Osteoblast (primary cell): Measurements from ENCODE around the gene ROS1. TPM values are rescaled to one million over a fixed set of nuclear protein-coding genes. Genes with fewer than 3 reads are reported as not detected.

ENCODE experiments used
- DNase-seq: peaks from one replicate; pipeline ENCODE4 v3.0.0; 2011; ENCODE audit warnings: low spot score, mixed read lengths; ENCODE audit not compliant: insufficient read length; ENCODE audit errors: missing footprints
- H2AFZ ChIP-seq: 2 replicates; pipeline ENCODE4 v1.6.0; 2011; ENCODE audit warnings: mild to moderate bottlenecking, low read length
- H3K27ac ChIP-seq: 2 replicates; pipeline ENCODE4 v1.5.1; 2011; ENCODE audit warnings: mild to moderate bottlenecking, low read depth, low read length, moderate library complexity
- H3K27me3 ChIP-seq: 2 replicates; pipeline ENCODE4 v1.6.0; 2012; ENCODE audit warnings: mild to moderate bottlenecking, control low read depth, inconsistent platforms, low read length, moderate library complexity; ENCODE audit not compliant: insufficient read depth
- H3K36me3 ChIP-seq: 2 replicates; pipeline ENCODE4 v1.5.1; 2011; ENCODE audit warnings: mild to moderate bottlenecking, low read length, control low read depth, moderate library complexity; ENCODE audit not compliant: insufficient read depth
- H3K4me1 ChIP-seq: 2 replicates; pipeline ENCODE4 v1.5.1; 2011; ENCODE audit warnings: mild to moderate bottlenecking, low read length, control low read depth, moderate library complexity; ENCODE audit not compliant: insufficient read depth
- H3K4me2 ChIP-seq: 2 replicates; pipeline ENCODE4 v1.6.0; 2011; ENCODE audit warnings: mild to moderate bottlenecking, low read length; ENCODE audit not compliant: insufficient read depth
- H3K4me3 ChIP-seq: fragments of 200-600 bp; sonication (generic); 3 replicates; pipeline ENCODE4 v1.5.1; 2012; ENCODE audit warnings: mild to moderate bottlenecking, low read length, inconsistent platforms; ENCODE audit not compliant: insufficient read depth
- H3K79me2 ChIP-seq: 2 replicates; pipeline ENCODE4 v1.6.0; 2012; ENCODE audit warnings: mild to moderate bottlenecking, low read length, control low read depth, inconsistent platforms; ENCODE audit not compliant: insufficient read depth
- H3K9me3 ChIP-seq: 2 replicates; pipeline ENCODE4 v1.5.1; 2011; ENCODE audit warnings: low read depth, low read length, control low read depth
- H4K20me1 ChIP-seq: 2 replicates; pipeline ENCODE4 v1.6.0; 2012; ENCODE audit warnings: mild to moderate bottlenecking, low read length, control low read depth; ENCODE audit not compliant: insufficient read depth
- total RNA-seq: library from RNA; depleted of rRNA; stranded (reverse); fragments of >200 nt; gene quantifications from 2 replicates; pipeline ENCODE4 v1.2.3, GENCODE V29; 2012
- TF ChIP-seq, protein P1 (sequence below): IDR thresholded peaks from 2 replicates; pipeline ENCODE4 v1.5.1; 2011; ENCODE audit warnings: mild to moderate bottlenecking, low read depth, low read length, moderate library complexity; ENCODE audit errors: extremely low read depth

The ROS1 gene
- total RNA-seq, 1 donor: 1.4 TPM

GRCh38 chr6:117409863-117410262 is 15.9 kb downstream of the ROS1 start:
- H3K27me3 ChIP-seq: no peaks in the 10 kb centered on the region
- H3K4me2 ChIP-seq: no peak overlapping the region
- H3K79me2 ChIP-seq: no peaks in the 10 kb centered on the region
- H2AFZ ChIP-seq: no peak overlapping the region
- TF ChIP-seq, protein P1, sequence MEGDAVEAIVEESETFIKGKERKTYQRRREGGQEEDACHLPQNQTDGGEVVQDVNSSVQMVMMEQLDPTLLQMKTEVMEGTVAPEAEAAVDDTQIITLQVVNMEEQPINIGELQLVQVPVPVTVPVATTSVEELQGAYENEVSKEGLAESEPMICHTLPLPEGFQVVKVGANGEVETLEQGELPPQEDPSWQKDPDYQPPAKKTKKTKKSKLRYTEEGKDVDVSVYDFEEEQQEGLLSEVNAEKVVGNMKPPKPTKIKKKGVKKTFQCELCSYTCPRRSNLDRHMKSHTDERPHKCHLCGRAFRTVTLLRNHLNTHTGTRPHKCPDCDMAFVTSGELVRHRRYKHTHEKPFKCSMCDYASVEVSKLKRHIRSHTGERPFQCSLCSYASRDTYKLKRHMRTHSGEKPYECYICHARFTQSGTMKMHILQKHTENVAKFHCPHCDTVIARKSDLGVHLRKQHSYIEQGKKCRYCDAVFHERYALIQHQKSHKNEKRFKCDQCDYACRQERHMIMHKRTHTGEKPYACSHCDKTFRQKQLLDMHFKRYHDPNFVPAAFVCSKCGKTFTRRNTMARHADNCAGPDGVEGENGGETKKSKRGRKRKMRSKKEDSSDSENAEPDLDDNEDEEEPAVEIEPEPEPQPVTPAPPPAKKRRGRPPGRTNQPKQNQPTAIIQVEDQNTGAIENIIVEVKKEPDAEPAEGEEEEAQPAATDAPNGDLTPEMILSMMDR: no peak
- H3K4me3 ChIP-seq: no peak overlapping the region
- no peak for DNase-seq
- H3K27ac ChIP-seq: no peak overlapping the region
- H3K4me1 ChIP-seq: no peaks in the 10 kb centered on the region
- no peaks in the 10 kb centered on the region for H4K20me1 ChIP-seq
- H3K36me3 ChIP-seq: no peaks in the 10 kb centered on the region
- no peaks in the 10 kb centered on the region for H3K9me3 ChIP-seq

DNA sequence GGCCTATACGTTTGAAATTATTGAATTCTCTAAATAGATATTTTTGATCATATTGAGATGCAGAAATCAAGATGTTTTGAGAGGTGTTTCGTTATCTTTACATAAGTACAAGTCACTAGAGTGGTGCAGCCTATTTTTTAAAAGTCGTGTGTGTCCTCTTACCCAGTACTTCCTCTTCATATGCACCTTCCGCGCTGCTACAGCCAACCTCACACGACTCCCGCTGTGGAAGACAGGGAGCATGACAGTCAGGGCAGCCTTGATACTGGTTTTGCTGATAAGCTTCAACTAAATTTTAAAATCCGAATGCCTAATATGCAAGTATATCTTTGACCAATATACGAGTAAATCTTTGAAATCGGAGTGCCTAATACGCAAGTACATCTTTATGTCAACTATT is 16.3 kb downstream of the ROS1 start:
- Histone ChIP-seq H3K4me2 (no peak overlapping the region), H3K9me3 (no peaks in the 10 kb centered on the region), H2AFZ (no peak overlapping the region), H3K27ac (no peak overlapping the region), H4K20me1 (no peaks in the 10 kb centered on the region), H3K4me1 (no peaks in the 10 kb centered on the region), H3K36me3 (no peaks in the 10 kb centered on the region), H3K79me2 (no peaks in the 10 kb centered on the region), H3K4me3 (no peak overlapping the region), H3K27me3 (no peaks in the 10 kb centered on the region)
- DNase-seq: no peak
- TF ChIP-seq, protein P1: no peak

DNA sequence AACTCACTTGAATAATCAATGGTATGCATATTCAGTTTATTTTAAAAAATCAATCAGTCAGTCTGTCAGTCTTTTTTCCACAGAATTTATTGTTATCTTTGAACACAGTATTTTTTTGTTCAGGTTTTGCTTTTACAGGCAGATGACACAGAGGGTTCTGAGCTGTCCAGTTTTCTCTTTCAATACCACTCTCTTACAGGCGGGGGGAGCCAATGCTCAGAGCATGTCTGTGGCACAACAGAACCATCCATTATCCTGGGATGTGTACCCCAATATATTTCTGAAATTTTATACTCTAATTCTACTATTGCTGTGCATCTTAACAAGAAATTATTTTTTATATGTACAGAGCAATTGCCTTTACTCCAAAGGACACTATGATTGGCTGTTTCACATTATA is 21.2 kb downstream of the ROS1 start:
- H3K27ac ChIP-seq: no peak overlapping the region
- H3K4me2 ChIP-seq: no peak overlapping the region
- H3K4me1 ChIP-seq: no peaks in the 10 kb centered on the region
- no peak overlapping the region for H2AFZ ChIP-seq
- TF ChIP-seq, protein P1: peak; percentile 54
- no peaks in the 10 kb centered on the region for H3K9me3 ChIP-seq
- H4K20me1 ChIP-seq: no peaks in the 10 kb centered on the region
- DNase-seq: peak; percentile 45
- no peaks in the 10 kb centered on the region for H3K79me2 ChIP-seq
- H3K36me3 ChIP-seq: no peaks in the 10 kb centered on the region
- no peaks in the 10 kb centered on the region for H3K27me3 ChIP-seq
- H3K4me3 ChIP-seq: no peak overlapping the region

DNA sequence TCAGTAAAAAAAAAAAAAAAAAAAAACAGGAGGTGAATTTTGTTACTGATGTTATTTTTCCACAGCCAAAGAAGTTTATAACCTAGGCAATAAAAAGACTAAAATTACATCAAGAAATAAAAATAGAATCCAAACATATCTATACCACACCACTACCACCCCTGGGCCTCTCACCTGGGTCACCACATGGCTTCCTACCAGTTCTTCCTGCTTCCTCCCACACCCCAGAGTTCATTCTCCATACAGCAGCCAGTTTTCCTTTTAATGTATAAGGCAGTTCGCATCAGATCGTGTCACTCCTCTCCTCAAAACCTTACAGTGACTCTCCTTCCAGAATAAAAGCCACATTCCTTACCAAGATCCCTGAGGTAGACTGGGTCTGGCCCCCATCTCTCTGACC is 23.9 kb downstream of the ROS1 start:
- Histone ChIP-seq H2AFZ (no peak overlapping the region), H3K27ac (no peak overlapping the region), H3K4me2 (no peak overlapping the region), H3K9me3 (no peaks in the 10 kb centered on the region), H3K79me2 (no peaks in the 10 kb centered on the region), H3K4me1 (no peaks in the 10 kb centered on the region), H4K20me1 (no peaks in the 10 kb centered on the region), H3K27me3 (no peaks in the 10 kb centered on the region), H3K4me3 (no peak overlapping the region), H3K36me3 (no peaks in the 10 kb centered on the region)
- TF ChIP-seq, protein P1: no peak
- DNase-seq: no peak
